Cardiac muscle cell (in vitro differentiated cells and primary cell): Measurements from ENCODE around the gene APOA1. TPM values are rescaled to one million over a fixed set of nuclear protein-coding genes. Genes with fewer than 3 reads are reported as not detected.

Experiments
- DNase-seq, 2 donors: peaks; one replicate each; pipeline versions ENCODE4 v3.0.0 to v3.0.0-alpha.2; 2010 to 2017; ENCODE audit warnings: low read depth in 1 of 2, low spot score in 1 of 2
- H3K27ac ChIP-seq: fragments of 200-600 bp; sonication (generic); 2 replicates; pipeline ENCODE4 v1.5.1; 2016
- H3K27me3 ChIP-seq: fragments of 200-600 bp; sonication (generic); 2 replicates; pipeline ENCODE4 v1.6.0; 2016; ENCODE audit warnings: control low read depth
- H3K36me3 ChIP-seq: fragments of 200-600 bp; sonication (generic); 2 replicates; pipeline ENCODE4 v1.5.1; 2016; ENCODE audit warnings: control low read depth
- H3K4me1 ChIP-seq: fragments of 200-600 bp; sonication (generic); 2 replicates; pipeline ENCODE4 v1.8.1; 2017; ENCODE audit warnings: low read depth, mild to moderate bottlenecking, mixed run types
- H3K4me3 ChIP-seq: fragments of 200-600 bp; sonication (generic); 2 replicates; pipeline ENCODE4 v1.5.1; 2016; ENCODE audit warnings: mild to moderate bottlenecking
- H3K9me3 ChIP-seq: fragments of 200-600 bp; sonication (generic); 2 replicates; pipeline ENCODE4 v1.5.1; 2017; ENCODE audit warnings: low read depth, mild to moderate bottlenecking, control low read depth
- polyA plus RNA-seq: library from polyadenylated mRNA; unstranded; fragments of >200 nt; fragmentation: Nextera tagmentation; extraction: Ambion mirVana; gene quantifications from 2 replicates; pipeline ENCODE4 v1.2.1, GENCODE V29; 2016
- total RNA-seq: library from RNA; depleted of rRNA; stranded (reverse); fragments of >200 nt; gene quantifications from 2 replicates; pipeline ENCODE4 v1.2.3, GENCODE V29; 2016
- TF ChIP-seq, protein P1 (sequence below): IDR thresholded peaks from 2 replicates; pipeline ENCODE4 v1.5.1; 2012; ENCODE audit warnings: low read depth, mild to moderate bottlenecking, low read length

The APOA1 gene
- total and polyA plus RNA-seq, 2 experiments from 2014 or later: 56.3 to 117 TPM

DNA sequence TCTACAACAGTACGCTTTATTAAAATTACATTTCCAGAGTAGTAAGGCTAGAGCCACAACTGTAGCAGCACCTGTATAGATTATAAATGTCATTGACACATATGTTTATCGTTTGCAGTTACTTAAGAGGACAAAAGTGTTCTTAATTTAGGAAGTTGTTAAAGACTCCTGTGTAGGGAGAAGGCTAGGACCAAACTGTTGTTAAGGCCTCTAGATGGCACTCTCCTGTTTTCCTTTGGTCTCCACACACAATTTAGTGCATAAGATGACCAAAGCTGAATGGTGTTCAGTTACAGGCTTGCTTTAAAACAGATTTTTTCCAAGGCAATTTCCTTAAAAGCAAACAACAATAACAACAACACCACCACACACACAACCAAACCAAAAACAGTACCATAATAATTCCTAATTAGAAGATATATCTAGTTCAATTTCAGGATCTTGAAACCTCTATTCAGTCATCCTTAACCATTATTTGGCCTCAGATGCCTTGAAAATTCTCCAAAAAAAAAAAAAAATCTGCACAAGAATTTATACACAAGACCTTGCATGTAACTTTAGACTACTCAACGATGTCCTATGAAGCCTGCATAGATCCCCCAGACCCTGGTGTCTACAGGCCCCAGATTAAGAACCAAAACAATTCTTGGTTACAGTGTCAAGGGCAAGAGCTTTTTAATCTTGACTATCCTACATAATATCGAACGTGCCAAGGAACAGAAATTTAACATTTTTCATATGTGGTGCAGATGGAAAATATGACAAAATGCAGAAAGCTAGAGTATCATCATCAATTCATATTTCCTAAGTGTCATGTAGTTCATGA lies 42.6 kb upstream of the APOA1 start:
- H3K9me3 ChIP-seq: no peaks in the 10 kb centered on the region
- H3K36me3 ChIP-seq: peaks cover 3% of the 10 kb centered on the region
- no peaks in the 10 kb centered on the region for H3K4me1 ChIP-seq
- no peak overlapping the region for H3K4me3 ChIP-seq
- TF ChIP-seq, protein P1, sequence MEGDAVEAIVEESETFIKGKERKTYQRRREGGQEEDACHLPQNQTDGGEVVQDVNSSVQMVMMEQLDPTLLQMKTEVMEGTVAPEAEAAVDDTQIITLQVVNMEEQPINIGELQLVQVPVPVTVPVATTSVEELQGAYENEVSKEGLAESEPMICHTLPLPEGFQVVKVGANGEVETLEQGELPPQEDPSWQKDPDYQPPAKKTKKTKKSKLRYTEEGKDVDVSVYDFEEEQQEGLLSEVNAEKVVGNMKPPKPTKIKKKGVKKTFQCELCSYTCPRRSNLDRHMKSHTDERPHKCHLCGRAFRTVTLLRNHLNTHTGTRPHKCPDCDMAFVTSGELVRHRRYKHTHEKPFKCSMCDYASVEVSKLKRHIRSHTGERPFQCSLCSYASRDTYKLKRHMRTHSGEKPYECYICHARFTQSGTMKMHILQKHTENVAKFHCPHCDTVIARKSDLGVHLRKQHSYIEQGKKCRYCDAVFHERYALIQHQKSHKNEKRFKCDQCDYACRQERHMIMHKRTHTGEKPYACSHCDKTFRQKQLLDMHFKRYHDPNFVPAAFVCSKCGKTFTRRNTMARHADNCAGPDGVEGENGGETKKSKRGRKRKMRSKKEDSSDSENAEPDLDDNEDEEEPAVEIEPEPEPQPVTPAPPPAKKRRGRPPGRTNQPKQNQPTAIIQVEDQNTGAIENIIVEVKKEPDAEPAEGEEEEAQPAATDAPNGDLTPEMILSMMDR: peak; percentile 81
- H3K27ac ChIP-seq: peak overlapping the region; percentile 8
- peak; percentile 72 to 86 for DNase-seq
- no peaks in the 10 kb centered on the region for H3K27me3 ChIP-seq

DNA sequence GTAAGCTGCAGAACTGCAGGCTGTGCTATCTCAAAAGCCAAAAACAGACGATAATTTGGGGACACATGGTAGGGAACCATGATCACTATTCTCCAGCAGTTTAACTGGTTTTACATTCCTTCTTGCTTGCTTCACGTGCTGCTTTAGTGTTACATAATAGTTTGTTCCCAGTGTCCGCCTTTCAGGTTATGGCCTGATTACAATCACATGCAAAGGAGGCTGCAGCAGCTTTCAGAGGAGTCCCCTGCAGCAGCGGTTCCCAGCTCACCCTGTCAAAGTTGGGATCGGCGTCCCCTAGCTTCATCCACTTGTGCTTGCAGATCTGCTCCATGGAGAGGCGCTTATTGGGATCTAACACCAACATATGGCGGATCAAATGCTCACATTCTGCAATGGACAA lies 39.2 kb upstream of the APOA1 start:
- TF ChIP-seq, protein P1: no peak
- Histone ChIP-seq H3K27me3 (no peaks in the 10 kb centered on the region), H3K9me3 (no peaks in the 10 kb centered on the region), H3K27ac (no peak overlapping the region), H3K4me3 (no peak overlapping the region), H3K4me1 (peaks cover 10% of the 10 kb centered on the region), H3K36me3 (peaks cover 24% of the 10 kb centered on the region)
- no peak for DNase-seq

DNA sequence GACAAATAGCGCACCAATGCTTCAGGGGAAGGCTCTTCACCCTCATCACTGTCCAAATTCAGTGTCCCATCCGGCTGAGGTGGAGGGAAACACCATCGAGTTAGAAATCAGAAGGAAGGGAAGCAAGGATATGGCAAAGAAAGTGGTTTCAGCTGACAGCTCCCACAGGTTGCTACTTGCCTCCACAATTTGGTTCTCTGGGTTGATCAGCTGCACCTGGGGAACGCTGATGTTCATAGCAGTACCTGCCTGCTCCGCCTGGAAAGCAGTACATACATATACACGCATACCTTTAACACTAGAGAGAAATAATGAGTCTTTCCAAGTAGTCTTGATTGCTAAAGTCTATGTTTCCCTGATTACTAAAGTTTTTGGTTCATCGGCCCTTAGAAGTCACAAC lies 37.8 kb upstream of the APOA1 start:
- Histone ChIP-seq H3K4me1 (peaks cover 10% of the 10 kb centered on the region), H3K36me3 (peaks cover 25% of the 10 kb centered on the region), H3K27ac (no peak overlapping the region), H3K27me3 (no peaks in the 10 kb centered on the region), H3K9me3 (no peaks in the 10 kb centered on the region), H3K4me3 (no peak overlapping the region)
- DNase-seq: no peak
- TF ChIP-seq, protein P1: no peak

DNA sequence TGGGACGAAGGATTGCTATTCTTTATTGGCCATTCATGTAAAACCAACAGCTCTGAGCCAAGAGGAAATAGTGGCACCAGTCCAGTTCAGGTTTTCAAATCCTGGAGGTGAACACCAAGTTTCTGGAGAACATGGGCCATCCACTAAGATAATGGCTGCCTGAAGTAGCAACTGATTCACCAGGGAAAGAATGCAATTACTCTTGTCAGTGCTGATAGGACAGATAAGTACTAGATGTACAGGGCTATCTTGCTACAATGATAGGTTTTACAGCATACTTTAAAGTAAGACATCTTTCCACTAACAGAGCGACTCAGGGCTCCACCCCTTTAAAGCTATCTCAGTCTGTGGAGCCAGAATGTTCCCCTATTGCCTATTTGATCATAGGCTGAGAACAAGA lies 36.8 kb upstream of the APOA1 start:
- TF ChIP-seq, protein P1: no peak
- Histone ChIP-seq H3K36me3 (peaks cover 31% of the 10 kb centered on the region), H3K27ac (peak overlapping the region; percentile 38), H3K4me3 (no peak overlapping the region), H3K27me3 (no peaks in the 10 kb centered on the region), H3K9me3 (no peaks in the 10 kb centered on the region), H3K4me1 (peaks cover 10% of the 10 kb centered on the region)
- peak in 1 of 2 donors; percentile 48 for DNase-seq

DNA sequence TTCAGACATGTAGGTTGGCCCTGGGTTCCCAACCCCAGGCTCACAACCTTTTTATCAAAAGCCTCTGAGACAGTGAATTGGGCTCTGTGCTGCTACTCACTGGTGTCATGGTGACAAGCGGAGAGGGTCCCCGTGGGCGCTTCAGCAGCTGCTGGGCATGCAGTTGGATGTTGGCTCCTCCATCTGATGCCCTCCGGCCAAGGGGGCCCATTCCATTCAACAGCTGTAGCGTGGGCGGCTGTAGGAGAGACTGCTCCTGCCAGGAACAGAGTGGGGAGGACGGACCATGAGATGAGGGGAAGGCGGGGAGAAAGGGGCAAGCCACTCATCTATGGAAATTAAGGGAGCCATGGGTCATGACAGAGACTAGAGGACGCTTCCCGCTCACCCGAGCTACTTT lies 36.0 kb upstream of the APOA1 start:
- TF ChIP-seq, protein P1: no peak
- peaks cover 31% of the 10 kb centered on the region for H3K36me3 ChIP-seq

More for the DNA sequence above, 36.0 kb upstream of the APOA1 start:
- H3K4me1 ChIP-seq: peaks cover 10% of the 10 kb centered on the region
- H3K27me3 ChIP-seq: no peaks in the 10 kb centered on the region
- no peak overlapping the region for H3K27ac ChIP-seq
- no peak for DNase-seq
- no peak overlapping the region for H3K4me3 ChIP-seq
- no peaks in the 10 kb centered on the region for H3K9me3 ChIP-seq
